Measurements from ENCODE around the gene MAP3K14. TPM values are rescaled to one million over a fixed set of nuclear protein-coding genes. Genes with fewer than 3 reads are reported as not detected.

MAP3K14 gene
- total and polyA plus RNA-seq, 2 donors (not counting 1 experiment from before 2014, with no cell fraction given), result 3.6 to 5.2 TPM

DNA sequence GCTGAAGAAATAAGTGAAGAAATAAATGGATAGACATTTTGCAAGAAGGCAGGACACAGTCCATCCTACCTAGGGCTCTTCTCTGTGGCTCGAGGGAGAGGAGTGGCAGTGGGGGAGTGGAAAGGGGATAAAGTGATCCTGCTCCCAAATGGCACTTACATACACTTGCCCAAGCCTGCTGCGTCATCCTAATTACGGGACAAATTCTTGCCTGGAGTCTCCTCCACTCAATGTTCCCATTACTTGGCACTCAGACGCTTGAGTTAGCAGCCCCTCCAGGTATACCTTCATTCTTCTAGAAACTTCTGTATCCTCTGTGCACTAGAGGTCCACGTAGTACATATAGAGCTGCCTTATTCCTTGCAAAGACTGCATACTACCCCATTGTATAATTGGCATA lies 15.7 kb upstream of the MAP3K14 start:
- Histone ChIP-seq H3K79me2 (ENCODE audit: control insufficient read depth, insufficient read depth, low read length) (no peaks in the 10 kb centered on the region), H3K27ac (ENCODE audit: insufficient read depth, low read length) (no peak overlapping the region), H2AFZ (ENCODE audit: low read length) (no peak overlapping the region), H3K9ac (ENCODE audit: insufficient read depth, low read length) (no peak overlapping the region), H3K4me2 (ENCODE audit: extremely low read depth, insufficient read depth, low read length) (no peak overlapping the region), H3K4me1 (ENCODE audit: control insufficient read depth, extremely low read depth, insufficient read depth, low read length) (no peaks in the 10 kb centered on the region), H3K9me3 (ENCODE audit: control insufficient read depth, insufficient read depth, low read depth, low read length) (no peaks in the 10 kb centered on the region), H4K20me1 (ENCODE audit: control insufficient read depth, extremely low read depth, insufficient read depth, low read length) (no peaks in the 10 kb centered on the region), H3K27me3 (ENCODE audit: control insufficient read depth, insufficient read depth, low read length) (peaks cover 3% of the 10 kb centered on the region), H3K4me3 (replicated peaks in 1 of 4; ENCODE audit: control extremely low read depth in 1 of 4, insufficient read depth in 1 of 4, low read depth in 3 of 4, low read length in 4 of 4) (no peak overlapping the region), H3K36me3 (ENCODE audit: control insufficient read depth, insufficient read depth, low read length) (no peaks in the 10 kb centered on the region)
- TF ChIP-seq, protein P1, sequence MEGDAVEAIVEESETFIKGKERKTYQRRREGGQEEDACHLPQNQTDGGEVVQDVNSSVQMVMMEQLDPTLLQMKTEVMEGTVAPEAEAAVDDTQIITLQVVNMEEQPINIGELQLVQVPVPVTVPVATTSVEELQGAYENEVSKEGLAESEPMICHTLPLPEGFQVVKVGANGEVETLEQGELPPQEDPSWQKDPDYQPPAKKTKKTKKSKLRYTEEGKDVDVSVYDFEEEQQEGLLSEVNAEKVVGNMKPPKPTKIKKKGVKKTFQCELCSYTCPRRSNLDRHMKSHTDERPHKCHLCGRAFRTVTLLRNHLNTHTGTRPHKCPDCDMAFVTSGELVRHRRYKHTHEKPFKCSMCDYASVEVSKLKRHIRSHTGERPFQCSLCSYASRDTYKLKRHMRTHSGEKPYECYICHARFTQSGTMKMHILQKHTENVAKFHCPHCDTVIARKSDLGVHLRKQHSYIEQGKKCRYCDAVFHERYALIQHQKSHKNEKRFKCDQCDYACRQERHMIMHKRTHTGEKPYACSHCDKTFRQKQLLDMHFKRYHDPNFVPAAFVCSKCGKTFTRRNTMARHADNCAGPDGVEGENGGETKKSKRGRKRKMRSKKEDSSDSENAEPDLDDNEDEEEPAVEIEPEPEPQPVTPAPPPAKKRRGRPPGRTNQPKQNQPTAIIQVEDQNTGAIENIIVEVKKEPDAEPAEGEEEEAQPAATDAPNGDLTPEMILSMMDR (conservative IDR thresholded peaks at IDR 0.05 in 1 of 2, IDR thresholded peaks at IDR 0.05 in 1 of 2; ENCODE audit: low read depth in 1 of 2, low read length in 2 of 2), result no peak
- TF ChIP-seq EZH2 (IDR thresholded peaks at IDR 0.05; ENCODE audit: low read length, missing control alignments), result no peak
- no peak for DNase-seq (ENCODE audit: low read depth in 2 of 2)

DNA sequence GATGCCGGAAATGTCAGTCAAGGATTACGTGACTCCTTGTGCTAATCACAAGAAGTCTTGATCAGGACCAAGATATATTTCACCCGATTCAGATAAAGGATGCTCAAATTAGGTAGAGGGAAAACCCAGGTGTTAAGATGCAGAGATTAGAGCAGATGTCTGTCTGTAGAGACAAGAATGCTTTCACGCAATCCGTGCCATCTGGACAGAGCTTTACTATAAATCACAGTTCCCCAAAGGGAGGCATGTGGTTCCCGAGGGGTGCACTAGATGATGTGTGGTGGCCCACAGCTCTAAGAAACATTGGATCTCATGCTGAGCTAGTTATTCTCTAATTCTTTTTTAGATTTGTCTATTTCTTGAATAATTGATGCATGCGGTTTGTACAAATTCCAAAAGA lies 9.8 kb upstream of the MAP3K14 start:
- Histone ChIP-seq H2AFZ (ENCODE audit: low read length) (no peak overlapping the region), H4K20me1 (ENCODE audit: control insufficient read depth, extremely low read depth, insufficient read depth, low read length) (no peaks in the 10 kb centered on the region), H3K4me1 (ENCODE audit: control insufficient read depth, extremely low read depth, insufficient read depth, low read length) (peaks cover 6% of the 10 kb centered on the region), H3K4me2 (ENCODE audit: extremely low read depth, insufficient read depth, low read length) (no peak overlapping the region), H3K36me3 (ENCODE audit: control insufficient read depth, insufficient read depth, low read length) (no peaks in the 10 kb centered on the region), H3K9me3 (ENCODE audit: control insufficient read depth, insufficient read depth, low read depth, low read length) (no peaks in the 10 kb centered on the region), H3K4me3 (replicated peaks in 1 of 4; ENCODE audit: control extremely low read depth in 1 of 4, insufficient read depth in 1 of 4, low read depth in 3 of 4, low read length in 4 of 4) (no peak overlapping the region), H3K27ac (ENCODE audit: insufficient read depth, low read length) (no peak overlapping the region), H3K27me3 (ENCODE audit: control insufficient read depth, insufficient read depth, low read length) (no peaks in the 10 kb centered on the region), H3K9ac (ENCODE audit: insufficient read depth, low read length) (no peak overlapping the region), H3K79me2 (ENCODE audit: control insufficient read depth, insufficient read depth, low read length) (no peaks in the 10 kb centered on the region)
- TF ChIP-seq EZH2 (IDR thresholded peaks at IDR 0.05; ENCODE audit: low read length, missing control alignments), result no peak
- TF ChIP-seq, protein P1 (conservative IDR thresholded peaks at IDR 0.05 in 1 of 2, IDR thresholded peaks at IDR 0.05 in 1 of 2; ENCODE audit: low read depth in 1 of 2, low read length in 2 of 2), result no peak
- DNase-seq (ENCODE audit: low read depth in 2 of 2), result no peak

DNA sequence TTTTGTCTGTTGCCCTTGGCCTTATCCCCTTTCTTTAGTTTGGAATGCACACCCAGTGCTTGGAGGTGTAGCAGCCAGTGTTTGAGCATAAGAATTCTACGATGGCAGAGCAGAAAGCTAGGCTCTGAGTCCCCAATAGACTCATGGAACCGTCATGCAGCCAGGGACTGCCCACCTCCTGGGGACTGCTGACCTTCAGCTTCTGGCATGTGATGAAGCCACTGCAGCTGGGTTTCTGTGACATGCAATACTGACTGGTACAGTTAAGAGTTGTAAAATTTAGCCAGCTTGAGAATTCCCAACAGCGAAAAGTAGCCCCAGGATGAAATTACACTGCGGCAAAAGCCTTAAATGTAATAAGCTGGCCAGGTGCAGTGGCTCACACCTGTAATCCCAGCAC lies 9.0 kb upstream of the MAP3K14 start:
- no peaks in the 10 kb centered on the region for H3K79me2 ChIP-seq (ENCODE audit: control insufficient read depth, insufficient read depth, low read length)
- no peak overlapping the region for H3K9ac ChIP-seq (ENCODE audit: insufficient read depth, low read length)
- peaks cover 12% of the 10 kb centered on the region for H3K4me1 ChIP-seq (ENCODE audit: control insufficient read depth, extremely low read depth, insufficient read depth, low read length)
- no peaks in the 10 kb centered on the region for H4K20me1 ChIP-seq (ENCODE audit: control insufficient read depth, extremely low read depth, insufficient read depth, low read length)
- no peaks in the 10 kb centered on the region for H3K9me3 ChIP-seq (ENCODE audit: control insufficient read depth, insufficient read depth, low read depth, low read length)
- DNase-seq (ENCODE audit: low read depth in 2 of 2), result no peak
- H3K27me3 ChIP-seq (ENCODE audit: control insufficient read depth, insufficient read depth, low read length), result no peaks in the 10 kb centered on the region
- H3K27ac ChIP-seq (ENCODE audit: insufficient read depth, low read length), result no peak overlapping the region
- H3K4me3 ChIP-seq (replicated peaks in 1 of 4; ENCODE audit: control extremely low read depth in 1 of 4, insufficient read depth in 1 of 4, low read depth in 3 of 4, low read length in 4 of 4), result no peak overlapping the region
- no peaks in the 10 kb centered on the region for H3K36me3 ChIP-seq (ENCODE audit: control insufficient read depth, insufficient read depth, low read length)
- no peak overlapping the region for H3K4me2 ChIP-seq (ENCODE audit: extremely low read depth, insufficient read depth, low read length)
- H2AFZ ChIP-seq (ENCODE audit: low read length), result no peak overlapping the region
- TF ChIP-seq, protein P1 (conservative IDR thresholded peaks at IDR 0.05 in 1 of 2, IDR thresholded peaks at IDR 0.05 in 1 of 2; ENCODE audit: low read depth in 1 of 2, low read length in 2 of 2), result no peak
- TF ChIP-seq EZH2 (IDR thresholded peaks at IDR 0.05; ENCODE audit: low read length, missing control alignments), result no peak
